Measurements from ENCODE around the gene PLCD1. TPM values are rescaled to one million over a fixed set of nuclear protein-coding genes. Genes with fewer than 3 reads are reported as not detected.

PLCD1 gene
- total RNA-seq, 2 donors from 2014 or later: 8.7 to 15.5 TPM

GRCh38 chr3:38016410-38016809 is 13.0 kb downstream of the PLCD1 start:
- Histone ChIP-seq H3K4me1 (no peaks in the 10 kb centered on the region), H3K9me3 (no peaks in the 10 kb centered on the region), H3K27ac (no peak overlapping the region), H3K4me3 (no peak overlapping the region), H3K36me3 (peaks cover 45% of the 10 kb centered on the region), H3K27me3 (no peaks in the 10 kb centered on the region)
- TF ChIP-seq CTCF (IDR thresholded peaks at IDR 0.05): no peak
- DNase-seq (ENCODE audit: low spot score): no peak

GRCh38 chr3:38015984-38016383 is 13.5 kb downstream of the PLCD1 start:
- H3K36me3 ChIP-seq: peaks cover 49% of the 10 kb centered on the region
- DNase-seq (ENCODE audit: low spot score): no peak
- no peak for TF ChIP-seq CTCF (IDR thresholded peaks at IDR 0.05)

GRCh38 chr3:38015485-38015884 is 14.0 kb downstream of the PLCD1 start:
- no peak for TF ChIP-seq CTCF (IDR thresholded peaks at IDR 0.05)
- Histone ChIP-seq H3K27me3 (no peaks in the 10 kb centered on the region), H3K4me1 (no peaks in the 10 kb centered on the region), H3K4me3 (no peak overlapping the region), H3K9me3 (no peaks in the 10 kb centered on the region), H3K27ac (no peak overlapping the region), H3K36me3 (peaks cover 54% of the 10 kb centered on the region)
- DNase-seq (ENCODE audit: low spot score): no peak

More at GRCh38 chr3:38015984-38016383, 13.5 kb downstream of the PLCD1 start:
- no peak overlapping the region for H3K4me3 ChIP-seq
- no peaks in the 10 kb centered on the region for H3K9me3 ChIP-seq
- H3K4me1 ChIP-seq: no peaks in the 10 kb centered on the region
- H3K27ac ChIP-seq: no peak overlapping the region
- H3K27me3 ChIP-seq: no peaks in the 10 kb centered on the region

- no peak for DNase-seq (ENCODE audit: low spot score)
Observed at GRCh38 chr3:38011111-38011510, 18.3 kb downstream of the PLCD1 start.

GRCh38 chr3:38009807-38010591 is 19.4 kb downstream of the PLCD1 start:
- no peak for TF ChIP-seq CTCF (IDR thresholded peaks at IDR 0.05)
- H3K36me3 ChIP-seq: peaks cover 40% of the 10 kb centered on the region

More at GRCh38 chr3:38011111-38011510, 18.3 kb downstream of the PLCD1 start:
- Histone ChIP-seq H3K9me3 (no peaks in the 10 kb centered on the region), H3K4me1 (no peaks in the 10 kb centered on the region), H3K27ac (no peak overlapping the region), H3K36me3 (peaks cover 52% of the 10 kb centered on the region), H3K27me3 (no peaks in the 10 kb centered on the region), H3K4me3 (no peak overlapping the region)
- TF ChIP-seq CTCF (IDR thresholded peaks at IDR 0.05): no peak

More at GRCh38 chr3:38009807-38010591, 19.4 kb downstream of the PLCD1 start:
- Histone ChIP-seq H3K9me3 (no peaks in the 10 kb centered on the region), H3K27ac (no peak overlapping the region), H3K4me1 (no peaks in the 10 kb centered on the region), H3K4me3 (no peak overlapping the region), H3K27me3 (no peaks in the 10 kb centered on the region)
- no peak for DNase-seq (ENCODE audit: low spot score)
